ENCODE results near the gene ST14.
"Not testable (repeated sequence)": the region's sequence is repeated elsewhere in the genome, so short reads cannot be mapped to it uniquely, and the experiment has no call there.

The ST14 gene

DNA sequence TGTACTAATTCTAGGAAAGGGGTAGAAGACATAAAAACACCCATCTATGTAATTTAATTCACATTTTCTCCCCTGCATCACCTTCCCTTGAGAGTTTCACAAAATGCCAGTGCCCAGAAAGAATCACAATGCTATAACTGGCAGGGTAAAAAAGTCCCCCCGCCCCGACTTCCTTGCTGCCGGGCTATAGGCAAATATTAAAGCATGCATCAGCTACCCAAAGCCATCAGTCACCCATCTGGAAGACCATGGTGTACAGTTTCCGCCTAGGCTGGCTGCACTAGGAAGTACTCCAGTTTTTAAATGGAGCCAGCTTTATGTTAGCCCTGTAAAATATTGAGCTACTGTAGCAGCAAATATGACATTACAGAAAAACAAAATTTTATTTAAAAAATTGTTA lies 67.8 kb downstream of the ST14 start:
- no peak overlapping the region for H3K4me3 ChIP-seq (ENCODE audit: low read depth, low read length)
- no peak for DNase-seq (ENCODE audit: low read depth)
- TF ChIP-seq, protein P1, sequence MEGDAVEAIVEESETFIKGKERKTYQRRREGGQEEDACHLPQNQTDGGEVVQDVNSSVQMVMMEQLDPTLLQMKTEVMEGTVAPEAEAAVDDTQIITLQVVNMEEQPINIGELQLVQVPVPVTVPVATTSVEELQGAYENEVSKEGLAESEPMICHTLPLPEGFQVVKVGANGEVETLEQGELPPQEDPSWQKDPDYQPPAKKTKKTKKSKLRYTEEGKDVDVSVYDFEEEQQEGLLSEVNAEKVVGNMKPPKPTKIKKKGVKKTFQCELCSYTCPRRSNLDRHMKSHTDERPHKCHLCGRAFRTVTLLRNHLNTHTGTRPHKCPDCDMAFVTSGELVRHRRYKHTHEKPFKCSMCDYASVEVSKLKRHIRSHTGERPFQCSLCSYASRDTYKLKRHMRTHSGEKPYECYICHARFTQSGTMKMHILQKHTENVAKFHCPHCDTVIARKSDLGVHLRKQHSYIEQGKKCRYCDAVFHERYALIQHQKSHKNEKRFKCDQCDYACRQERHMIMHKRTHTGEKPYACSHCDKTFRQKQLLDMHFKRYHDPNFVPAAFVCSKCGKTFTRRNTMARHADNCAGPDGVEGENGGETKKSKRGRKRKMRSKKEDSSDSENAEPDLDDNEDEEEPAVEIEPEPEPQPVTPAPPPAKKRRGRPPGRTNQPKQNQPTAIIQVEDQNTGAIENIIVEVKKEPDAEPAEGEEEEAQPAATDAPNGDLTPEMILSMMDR (IDR thresholded peaks at IDR 0.05; ENCODE audit: insufficient read depth, low read depth, low read length, missing control alignments) = no peak

GRCh38 chr11:130233486-130233885 lies 73.9 kb downstream of the ST14 start:
- not testable (repeated sequence) for DNase-seq (ENCODE audit: low read depth); H3K4me3 ChIP-seq (ENCODE audit: low read depth, low read length)

- not testable (repeated sequence) for DNase-seq (ENCODE audit: low read depth); H3K4me3 ChIP-seq (ENCODE audit: low read depth, low read length)
Measured at GRCh38 chr11:130233888-130234287, 74.3 kb downstream of the ST14 start.

GRCh38 chr11:130234315-130234714 lies 74.7 kb downstream of the ST14 start:
- DNase-seq (ENCODE audit: low read depth) = no peak
- no peak overlapping the region for H3K4me3 ChIP-seq (ENCODE audit: low read depth, low read length)
- TF ChIP-seq, protein P1 (IDR thresholded peaks at IDR 0.05; ENCODE audit: insufficient read depth, low read depth, low read length, missing control alignments) = no peak

- TF ChIP-seq, protein P1 (IDR thresholded peaks at IDR 0.05; ENCODE audit: insufficient read depth, low read depth, low read length, missing control alignments) = no peak
- peak; percentile 34 for DNase-seq (ENCODE audit: low read depth)
- H3K4me3 ChIP-seq (ENCODE audit: low read depth, low read length) = no peak overlapping the region
Measured at GRCh38 chr11:130237282-130238006, 77.9 kb downstream of the ST14 start.

- TF ChIP-seq, protein P1 (IDR thresholded peaks at IDR 0.05; ENCODE audit: insufficient read depth, low read depth, low read length, missing control alignments) = no peak
- no peak for DNase-seq (ENCODE audit: low read depth)
- no peak overlapping the region for H3K4me3 ChIP-seq (ENCODE audit: low read depth, low read length)
Measured at GRCh38 chr11:130241713-130242112, 82.1 kb downstream of the ST14 start.

DNA sequence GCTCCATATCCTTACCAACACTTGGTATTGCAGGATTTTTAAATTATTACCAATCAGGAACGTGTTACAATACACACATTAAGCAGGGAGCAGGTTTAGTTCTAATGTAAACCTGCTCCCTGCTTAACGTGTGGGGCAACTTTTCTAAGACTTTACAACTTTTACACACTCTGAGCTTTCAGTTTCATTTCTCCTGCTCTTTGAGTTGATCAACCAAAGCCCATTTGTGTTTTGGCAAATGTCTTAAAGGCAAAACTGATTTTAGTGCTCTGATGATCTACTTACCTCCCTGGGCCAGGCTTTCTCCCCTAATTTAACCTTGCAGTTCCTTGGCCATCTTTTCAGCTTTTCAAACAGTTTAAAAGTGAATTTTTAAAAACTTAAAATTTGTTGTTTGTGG lies 84.2 kb downstream of the ST14 start:
- TF ChIP-seq, protein P1 (IDR thresholded peaks at IDR 0.05; ENCODE audit: insufficient read depth, low read depth, low read length, missing control alignments) = no peak
- no peak overlapping the region for H3K4me3 ChIP-seq (ENCODE audit: low read depth, low read length)
- peak; percentile 49 for DNase-seq (ENCODE audit: low read depth)

- TF ChIP-seq, protein P1 (IDR thresholded peaks at IDR 0.05; ENCODE audit: insufficient read depth, low read depth, low read length, missing control alignments) = no peak
- no peak overlapping the region for H3K4me3 ChIP-seq (ENCODE audit: low read depth, low read length)
- no peak for DNase-seq (ENCODE audit: low read depth)
Measured at GRCh38 chr11:130244848-130245247, 85.3 kb downstream of the ST14 start.

DNA sequence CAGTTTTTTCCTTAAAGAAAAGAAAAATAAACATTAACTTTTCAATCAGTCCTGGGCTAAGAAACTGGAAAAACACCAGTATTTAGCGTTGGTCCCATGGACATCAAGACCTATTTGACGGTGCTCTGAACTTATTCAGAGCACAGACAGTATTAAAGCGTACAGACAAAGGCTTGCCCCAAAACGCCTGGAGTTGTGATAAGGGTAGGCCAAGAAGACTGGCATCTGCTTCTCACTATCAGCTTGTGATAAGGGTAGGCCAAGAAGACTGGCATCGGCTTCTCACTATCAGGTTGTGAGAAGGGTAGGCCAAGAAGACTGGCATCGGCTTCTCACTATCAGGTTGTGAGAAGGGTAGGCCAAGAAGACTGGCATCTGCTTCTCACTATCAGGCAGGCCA lies 85.8 kb downstream of the ST14 start:
- not testable (repeated sequence) for DNase-seq (ENCODE audit: low read depth)

More for the DNA sequence above, 85.8 kb downstream of the ST14 start:
- not testable (repeated sequence) for H3K4me3 ChIP-seq (ENCODE audit: low read depth, low read length)

Data from GM12865 (cell line).